ENCODE data around the gene NR2E1. TPM values are rescaled to one million over a fixed set of nuclear protein-coding genes. Genes with fewer than 3 reads are reported as not detected.

The NR2E1 gene
- total and polyA plus RNA-seq, 10 of the 15 experiments (the other 5 are each of a cell fraction or from before 2014, with no cell fraction given): not detected

DNA sequence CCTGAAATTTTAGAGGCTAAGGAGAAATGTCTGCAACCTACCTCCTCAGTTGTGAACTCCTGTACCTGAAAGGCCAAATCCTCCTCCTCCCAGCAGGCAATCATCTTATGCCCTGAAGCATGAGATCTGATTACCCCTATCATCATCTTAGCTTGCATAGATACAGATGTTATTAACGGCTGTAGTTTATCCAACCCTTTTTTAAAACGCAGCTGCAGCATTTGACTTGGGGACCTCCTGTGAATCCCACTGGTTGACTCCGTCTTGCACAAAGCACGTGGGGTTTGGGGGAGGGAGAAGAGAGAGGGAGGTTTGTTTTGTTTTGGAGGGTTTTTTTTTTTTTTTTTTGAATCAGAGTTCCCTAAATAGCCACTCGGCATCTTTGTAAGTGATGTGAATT, 5.8 kb upstream of the NR2E1 start:
- BruUV-seq (replicated peaks): no TSS peak
- RAD21 ChIA-PET (ENCODE audit: unreplicated experiment): no interaction called here

More for the DNA sequence above, 5.8 kb upstream of the NR2E1 start:
- no peak for FAIRE-seq
- 21% methylated on average over 5 of the region's 5 CpGs for WGBS (ENCODE audit: insufficient coverage, insufficient replicate concordance, low lambda C conversion rate, missing lambda C conversion rate)
- no peaks in the 10 kb centered on the region for H3K79me2 ChIP-seq (ENCODE audit: control insufficient read depth, insufficient read depth, low read length)
- CTCF ChIA-PET: interaction anchor here (0.6 kb wide), 1 partner anchor 14 kb away, joined by 3 read pairs; no protein-coding TSS in a partner anchor
- peaks cover 18 to 44% of the 10 kb centered on the region in 2 experiments for H3K27me3 ChIP-seq (replicated peaks in 1 of 2; ENCODE audit: control insufficient read depth in 2 of 2, insufficient read depth in 2 of 2, low read length in 1 of 2)
- no peaks in the 10 kb centered on the region for H3K4me1 ChIP-seq (ENCODE audit: control insufficient read depth, insufficient read depth, low read length)
- H3K4me3 ChIP-seq: no peak overlapping the region
- H4K20me1 ChIP-seq (ENCODE audit: control insufficient read depth, insufficient read depth): no peaks in the 10 kb centered on the region
- TF ChIP-seq TARDBP (IDR thresholded peaks at IDR 0.05; ENCODE audit: borderline replicate concordance) (no peak), ZNF24 (IDR thresholded peaks at IDR 0.05) (no peak), EED (IDR thresholded peaks at IDR 0.05; ENCODE audit: low read depth) (no peak), YBX1 (IDR thresholded peaks at IDR 0.05) (no peak), JUNB (IDR thresholded peaks at IDR 0.05) (no peak), EZH2 (IDR thresholded peaks at IDR 0.05; ENCODE audit: borderline replicate concordance, control insufficient read depth, low read depth, low read length) (no peak), STAT3 (IDR thresholded peaks at IDR 0.05; ENCODE audit: low read depth, low read length) (no peak), POLR2A (IDR thresholded peaks at IDR 0.05; ENCODE audit: low read depth, low read length) (no peak), TAF1 (IDR thresholded peaks at IDR 0.05; ENCODE audit: borderline replicate concordance, low read depth, low read length) (no peak), GATAD2B (conservative IDR thresholded peaks at IDR 0.05; ENCODE audit: low read depth) (no peak), BHLHE40 (IDR thresholded peaks at IDR 0.05; ENCODE audit: borderline replicate concordance in 1 of 2, low read depth in 2 of 2, low read length in 1 of 2) (no peak), LARP7 (IDR thresholded peaks at IDR 0.05) (no peak), SMAD1 (IDR thresholded peaks at IDR 0.05; ENCODE audit: low read depth, partially characterized antibody) (no peak), ASH2L (IDR thresholded peaks at IDR 0.05; ENCODE audit: borderline replicate concordance, low read depth) (no peak), KDM1A (IDR thresholded peaks at IDR 0.05; ENCODE audit: borderline replicate concordance) (no peak), SIN3A (IDR thresholded peaks at IDR 0.05; ENCODE audit: low read depth, low read length) (no peak), BRCA1 (IDR thresholded peaks at IDR 0.05; ENCODE audit: low read depth, low read length) (no peak), NBN (IDR thresholded peaks at IDR 0.05) (no peak)
- TF ChIP-seq, protein P1, sequence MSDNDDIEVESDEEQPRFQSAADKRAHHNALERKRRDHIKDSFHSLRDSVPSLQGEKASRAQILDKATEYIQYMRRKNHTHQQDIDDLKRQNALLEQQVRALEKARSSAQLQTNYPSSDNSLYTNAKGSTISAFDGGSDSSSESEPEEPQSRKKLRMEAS (IDR thresholded peaks at IDR 0.05; ENCODE audit: low read depth, low read length): no peak
- TF ChIP-seq, protein P2, sequence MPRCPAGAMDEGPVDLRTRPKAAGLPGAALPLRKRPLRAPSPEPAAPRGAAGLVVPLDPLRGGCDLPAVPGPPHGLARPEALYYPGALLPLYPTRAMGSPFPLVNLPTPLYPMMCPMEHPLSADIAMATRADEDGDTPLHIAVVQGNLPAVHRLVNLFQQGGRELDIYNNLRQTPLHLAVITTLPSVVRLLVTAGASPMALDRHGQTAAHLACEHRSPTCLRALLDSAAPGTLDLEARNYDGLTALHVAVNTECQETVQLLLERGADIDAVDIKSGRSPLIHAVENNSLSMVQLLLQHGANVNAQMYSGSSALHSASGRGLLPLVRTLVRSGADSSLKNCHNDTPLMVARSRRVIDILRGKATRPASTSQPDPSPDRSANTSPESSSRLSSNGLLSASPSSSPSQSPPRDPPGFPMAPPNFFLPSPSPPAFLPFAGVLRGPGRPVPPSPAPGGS (IDR thresholded peaks at IDR 0.05; ENCODE audit: borderline replicate concordance, insufficient read depth, low read depth, low read length, poor library complexity, severe bottlenecking): no peak
- SMC1A ChIA-PET (ENCODE audit: uncharacterized antibody, unreplicated experiment): no interaction called here
- no peak for ATAC-seq
- in situ Hi-C loops (cut with MboI): no loop called here
- H3K9me3 ChIP-seq (replicated peaks; ENCODE audit: control insufficient read depth, insufficient read depth, low read length): no peaks in the 10 kb centered on the region
- no peak overlapping the region for H3K4me2 ChIP-seq (ENCODE audit: control insufficient read depth, insufficient read depth)
- no peak overlapping the region for H3K27ac ChIP-seq (ENCODE audit: control insufficient read depth, insufficient read depth)
- H3K9ac ChIP-seq (ENCODE audit: control insufficient read depth, insufficient read depth, low read length): no peak overlapping the region
- H2AFZ ChIP-seq (ENCODE audit: control insufficient read depth, low read depth, low read length): no peak overlapping the region
- no peak for DNase-seq (ENCODE audit: low read depth, low spot score)
- H3K36me3 ChIP-seq (ENCODE audit: control insufficient read depth in 2 of 2, insufficient read depth in 2 of 2, low read length in 1 of 2): no peaks in the 10 kb centered on the region
- POLR2A ChIA-PET: interaction anchor here (0.5 kb wide), 1 partner anchor 142 kb away, joined by 3 read pairs; no protein-coding TSS in a partner anchor
- intact Hi-C loops (cut with micrococcal nuclease; ENCODE audit: unreplicated experiment): no loop called here

Data from GM12878 (cell line).